Stimulated activated CD8-positive, alpha-beta memory T cell treated with anti-CD3 and anti-CD28 coated beads, Interleukin-15, amount 100 ng/mL, for 48 hours (primary cell): Measurements from ENCODE around the gene DACT2.

Experiments used
- DNase-seq, 2 donors: peaks; one replicate each; pipeline ENCODE4 v3.0.0-alpha.2; 2020; ENCODE audit warnings: low read depth in 2 of 2

The DACT2 gene

GRCh38 chr6:168265394-168265793 lies 54.2 kb downstream of the DACT2 start:
- no peak for DNase-seq

GRCh38 chr6:168264593-168265335 lies 54.8 kb downstream of the DACT2 start:
- DNase-seq, result no peak

GRCh38 chr6:168263351-168263905 lies 56.1 kb downstream of the DACT2 start:
- DNase-seq, result no peak

GRCh38 chr6:168261234-168261633 lies 58.3 kb downstream of the DACT2 start:
- no peak for DNase-seq

GRCh38 chr6:168260420-168260987 lies 59.1 kb downstream of the DACT2 start:
- no peak for DNase-seq

- no peak for DNase-seq
Measured at GRCh38 chr6:168258795-168259194, 60.8 kb downstream of the DACT2 start.

GRCh38 chr6:168256940-168257339 lies 62.6 kb downstream of the DACT2 start:
- no peak for DNase-seq
